COR-L47 (cell line): Measurements from ENCODE around the gene SDR42E1.

Experiments used
- DNase-seq: peaks from one replicate; lab custom pipeline; 2025; lab: John Stamatoyannopoulos, UW

SDR42E1 gene

DNA sequence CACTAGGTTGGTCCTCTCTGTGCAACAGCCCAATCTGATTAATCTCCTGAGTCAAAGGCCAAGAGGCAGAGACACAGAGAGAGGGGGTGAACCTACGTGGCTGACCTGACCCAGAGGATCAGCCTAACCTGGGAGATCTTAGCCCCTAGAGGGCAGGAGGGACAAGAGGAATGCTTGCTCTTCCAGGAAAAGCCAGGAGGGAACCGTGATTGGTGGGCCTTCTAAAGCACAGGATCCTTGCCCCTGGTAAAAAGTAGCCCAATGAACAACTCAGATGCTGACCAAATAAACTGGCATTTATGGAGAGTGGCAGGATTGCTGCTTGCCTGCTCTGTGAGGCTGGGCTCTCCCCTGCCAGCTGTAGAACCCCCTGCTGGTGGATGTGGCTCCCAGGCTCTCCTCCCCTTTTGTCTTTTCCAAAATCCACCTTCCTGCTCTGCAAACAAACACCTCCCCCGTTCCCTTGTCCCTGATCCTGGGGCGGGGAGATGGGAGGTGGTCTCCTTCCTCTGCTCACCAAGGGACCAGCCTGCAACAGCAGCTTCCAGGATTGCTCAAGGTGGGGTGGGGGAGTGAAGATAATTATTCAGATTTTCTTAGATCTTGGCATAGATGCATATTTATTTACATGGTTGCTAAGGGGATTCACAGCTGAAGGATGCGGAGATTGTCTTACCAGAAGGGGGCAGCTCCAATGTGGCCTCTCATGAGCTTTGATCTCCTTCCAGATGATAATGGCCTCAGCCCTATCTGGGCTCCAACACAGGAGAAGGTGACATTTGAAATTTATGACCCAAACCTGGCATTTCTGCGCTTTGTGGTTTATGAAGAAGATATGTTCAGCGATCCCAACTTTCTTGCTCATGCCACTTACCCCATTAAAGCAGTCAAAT, 71.9 kb downstream of the SDR42E1 start:
- peak; percentile 6 for DNase-seq
